H9 (cell line): ENCODE measurements around the gene COLEC12. TPM values are rescaled to one million over a fixed set of nuclear protein-coding genes. Genes with fewer than 3 reads are reported as not detected.

Experiments
- DNase-seq: peaks from one replicate; pipeline ENCODE4 v3.0.0-alpha.2; 2017
- H2AFZ ChIP-seq: one replicate; pipeline ENCODE4 v1.6.1; 2013; ENCODE audit warnings: mild to moderate bottlenecking, low read length, control low read depth, moderate library complexity
- H2AK5ac ChIP-seq: 2 replicates; pipeline ENCODE4 v1.6.1; 2013; ENCODE audit warnings: low read length, control low read depth, mixed read lengths; ENCODE audit not compliant: insufficient read length
- H2BK120ac ChIP-seq: one replicate; pipeline ENCODE4 v1.6.1; 2013; ENCODE audit warnings: low read depth, mild to moderate bottlenecking, low read length, control low read depth, inconsistent platforms; ENCODE audit not compliant: poor library complexity, severe bottlenecking
- H2BK12ac ChIP-seq: 2 replicates; pipeline ENCODE4 v1.6.1; 2013; ENCODE audit warnings: low read length, control low read depth, mixed read lengths, low read depth; ENCODE audit not compliant: insufficient read length
- H2BK15ac ChIP-seq: 2 replicates; pipeline ENCODE4 v1.6.1; 2013; ENCODE audit warnings: low read depth, low read length, control low read depth
- H2BK20ac ChIP-seq: one replicate; pipeline ENCODE4 v1.6.1; 2013; ENCODE audit warnings: low read depth, mild to moderate bottlenecking, low read length, control low read depth, inconsistent platforms; ENCODE audit not compliant: poor library complexity, severe bottlenecking
- H2BK5ac ChIP-seq: 2 replicates; pipeline ENCODE4 v1.6.1; 2013; ENCODE audit warnings: low read length, control low read depth, mixed read lengths; ENCODE audit not compliant: insufficient read length
- H3K14ac ChIP-seq: 2 replicates; pipeline ENCODE4 v1.6.1; 2013; ENCODE audit warnings: low read length, control low read depth; ENCODE audit not compliant: insufficient read depth
- H3K18ac ChIP-seq: 2 replicates; pipeline ENCODE4 v1.6.1; 2013; ENCODE audit warnings: low read depth, mild to moderate bottlenecking, mixed read lengths, low read length, control low read depth; ENCODE audit not compliant: insufficient read length
- H3K23ac ChIP-seq: 2 replicates; pipeline ENCODE4 v1.6.1; 2013; ENCODE audit warnings: low read length, control low read depth, mixed read lengths, low read depth; ENCODE audit not compliant: insufficient read length
- H3K23me2 ChIP-seq: 2 replicates; pipeline ENCODE4 v1.6.1; 2013; ENCODE audit warnings: low read depth, mild to moderate bottlenecking, mixed read lengths, low read length, control low read depth; ENCODE audit not compliant: insufficient read length, poor library complexity, severe bottlenecking
- H3K27ac ChIP-seq: 2 replicates; pipeline ENCODE4 v1.5.1; 2013; ENCODE audit warnings: low read length, control low read depth, mixed read lengths, low read depth; ENCODE audit not compliant: insufficient read length
- H3K27me3 ChIP-seq: 2 replicates; pipeline ENCODE4 v1.6.1; 2013; ENCODE audit warnings: low read length, control low read depth, inconsistent platforms; ENCODE audit not compliant: insufficient read depth
- H3K4ac ChIP-seq: 2 replicates; pipeline ENCODE4 v1.6.1; 2013; ENCODE audit warnings: low read depth, mild to moderate bottlenecking, control low read depth, inconsistent platforms, low read length, moderate library complexity
- H3K4me1 ChIP-seq: 2 replicates; pipeline ENCODE4 v1.6.1; 2013; ENCODE audit warnings: low read length, control low read depth, inconsistent platforms; ENCODE audit not compliant: insufficient read depth
- H3K4me2 ChIP-seq: 2 replicates; pipeline ENCODE4 v1.6.1; 2013; ENCODE audit warnings: low read length, control low read depth, mixed read lengths; ENCODE audit not compliant: insufficient read length, insufficient read depth
- H3K56ac ChIP-seq: 2 replicates; pipeline ENCODE4 v1.6.1; 2013; ENCODE audit warnings: low read depth, mild to moderate bottlenecking, mixed read lengths, low read length, control low read depth; ENCODE audit not compliant: insufficient read length
- H3K79me1 ChIP-seq: 2 replicates; pipeline ENCODE4 v1.6.1; 2013; ENCODE audit warnings: low read depth, mild to moderate bottlenecking, moderate library complexity, low read length, control low read depth, inconsistent platforms; ENCODE audit not compliant: insufficient read depth, poor library complexity, severe bottlenecking
- H3K79me2 ChIP-seq: 2 replicates; pipeline ENCODE4 v1.6.1; 2013; ENCODE audit warnings: low read length, control low read depth, inconsistent platforms; ENCODE audit not compliant: insufficient read depth
- H3K9ac ChIP-seq: 2 replicates; pipeline ENCODE4 v1.6.1; 2013; ENCODE audit warnings: low read length, control low read depth, mixed read lengths; ENCODE audit not compliant: insufficient read length; ENCODE audit errors: extremely low read depth
- H3K9me3 ChIP-seq: one replicate; pipeline ENCODE4 v1.6.1; 2013; ENCODE audit warnings: low read depth, low read length, inconsistent platforms; ENCODE audit not compliant: control insufficient read depth
- H3T11ph ChIP-seq: one replicate; pipeline ENCODE4 v1.6.1; 2013; ENCODE audit warnings: mild to moderate bottlenecking, low read length, control low read depth, inconsistent platforms
- H4K20me1 ChIP-seq: one replicate; pipeline ENCODE4 v1.6.1; 2013; ENCODE audit not compliant: control insufficient read depth, insufficient read length, insufficient read depth
- H4K5ac ChIP-seq: 2 replicates; pipeline ENCODE4 v1.6.1; 2013; ENCODE audit warnings: low read depth, mild to moderate bottlenecking, mixed read lengths, low read length, control low read depth; ENCODE audit not compliant: insufficient read length
- H4K8ac ChIP-seq: replicated peaks from 2 replicates; pipeline ENCODE4 v1.6.1; 2013; ENCODE audit warnings: low read length, control low read depth, mixed read lengths, low read depth; ENCODE audit not compliant: insufficient read length
- H4K91ac ChIP-seq: 2 replicates; pipeline ENCODE4 v1.6.1; 2013; ENCODE audit warnings: low read depth, mild to moderate bottlenecking, moderate library complexity, mixed read lengths, low read length, control low read depth; ENCODE audit not compliant: insufficient read length
- H3K27ac Mint-ChIP-seq, 3 experiments: 2 replicates in 2 of 3; 3 replicates in 1 of 3; pipeline ENCODE4 v1.8.0; 2020 to 2021; ENCODE audit warnings: mixed read lengths in 3 of 3, mild to moderate bottlenecking in 1 of 3, moderate library complexity in 1 of 3
- H3K27me3 Mint-ChIP-seq: 2 replicates; pipeline ENCODE4 v1.8.0; 2021; ENCODE audit warnings: low read depth, mild to moderate bottlenecking, moderate library complexity, mixed read lengths
- H3K36me3 Mint-ChIP-seq, 3 experiments: 2 replicates in 2 of 3; 3 replicates in 1 of 3; pipeline ENCODE4 v1.8.0; 2020 to 2021; ENCODE audit warnings: low read depth in 3 of 3, mixed read lengths in 3 of 3; ENCODE audit not compliant: insufficient read depth in 1 of 3
- H3K4me1 Mint-ChIP-seq, 2 experiments: 2 replicates each; pipeline ENCODE4 v1.8.0; 2020; ENCODE audit warnings: mixed read lengths in 2 of 2
- H3K4me3 Mint-ChIP-seq, 2 experiments: 2 replicates in 1 of 2; 3 replicates in 1 of 2; pipeline ENCODE4 v1.8.0; 2020 to 2021; ENCODE audit warnings: mild to moderate bottlenecking in 2 of 2, mixed read lengths in 2 of 2, moderate library complexity in 1 of 2
- H3K9me3 Mint-ChIP-seq, 2 experiments: 2 replicates in 1 of 2; 3 replicates in 1 of 2; pipeline ENCODE4 v1.8.0; 2020; ENCODE audit warnings: mild to moderate bottlenecking in 2 of 2, mixed read lengths in 2 of 2, moderate library complexity in 1 of 2
- CTCF ChIP-seq: fragments of 200-600 bp; sonication (generic); conservative IDR thresholded peaks from 3 replicates; pipeline ENCODE4 v1.8.0; 2021; ENCODE audit warnings: antibody characterized with exemption, mild to moderate bottlenecking
- WGBS: extraction: QIAGEN DNeasy Blood & Tissue Kit; methylation state at CpG from one replicate; pipeline ENCODE4 v1.1.7; 2013; ENCODE audit warnings: missing lambda C conversion rate, low lambda C conversion rate, mixed read lengths; ENCODE audit not compliant: insufficient read length; ENCODE audit errors: extremely low coverage; 5-methylcytosine and 5-hydroxymethylcytosine counted together
- total RNA-seq: library from RNA; stranded (reverse); gene quantifications from 2 replicates; pipeline ENCODE4 v1.2.1, GENCODE V29; 2021

Gene COLEC12
- total RNA-seq, 1 experiment from 2014 or later = 0.70 TPM

GRCh38 chr18:393574-393957 lies 106.9 kb downstream of the COLEC12 start:
- H3K27ac ChIP-seq = no peak overlapping the region
- H3K4ac ChIP-seq = no peak overlapping the region
- no peak for TF ChIP-seq CTCF
- H3K4me3 Mint-ChIP-seq = no peak overlapping the region
- no peak overlapping the region for H2BK12ac ChIP-seq
- peaks cover 3 to 4% of the 10 kb centered on the region in 2 experiments; a peak in 2 of 4 replicates for H3K4me1 Mint-ChIP-seq
- H3K4me1 ChIP-seq = no peaks in the 10 kb centered on the region
- H3K79me2 ChIP-seq = no peaks in the 10 kb centered on the region
- no CpG with 5 or more reads among the region's 6 CpGs for WGBS
- no peaks in the 10 kb centered on the region for H4K20me1 ChIP-seq
- H4K5ac ChIP-seq = no peak overlapping the region
- no peak overlapping the region for H2BK120ac ChIP-seq
- no peaks in the 10 kb centered on the region for H3K36me3 Mint-ChIP-seq
- H3K18ac ChIP-seq = no peak overlapping the region
- H3K4me2 ChIP-seq = no peak overlapping the region
- no peaks in the 10 kb centered on the region for H3K23me2 ChIP-seq
- no peaks in the 10 kb centered on the region for H3K27me3 ChIP-seq
- no peak overlapping the region for H3K56ac ChIP-seq
- no peak overlapping the region for H2BK5ac ChIP-seq
- H3T11ph ChIP-seq = no peak overlapping the region
- H2AK5ac ChIP-seq = no peak overlapping the region
- no peak overlapping the region for H3K23ac ChIP-seq
- H3K9ac ChIP-seq = no peak overlapping the region
- no peak overlapping the region for H3K14ac ChIP-seq
- H3K27ac Mint-ChIP-seq = no peak overlapping the region
- no peak overlapping the region for H2BK15ac ChIP-seq
- H3K9me3 ChIP-seq = no peaks in the 10 kb centered on the region
- no peak for DNase-seq
- no peak overlapping the region for H2AFZ ChIP-seq
- H2BK20ac ChIP-seq = no peak overlapping the region
- H4K91ac ChIP-seq = no peak overlapping the region
- no peak overlapping the region for H4K8ac ChIP-seq
- no peaks in the 10 kb centered on the region for H3K9me3 Mint-ChIP-seq
- H3K27me3 Mint-ChIP-seq = peaks cover 1% of the 10 kb centered on the region
- no peaks in the 10 kb centered on the region for H3K79me1 ChIP-seq
